CD4-positive, alpha-beta T cell (primary cell): Measurements from ENCODE around the gene GOLGA7B. TPM values are rescaled to one million over a fixed set of nuclear protein-coding genes. Genes with fewer than 3 reads are reported as not detected.

Experiments
- ATAC-seq: fragments of 200-7000 bp; cut with Tn5 transposase; one replicate; pipeline ENCODE4 v1.10.0; 2022; ENCODE audit warnings: mild to moderate bottlenecking; ENCODE audit not compliant: poor library complexity
- CTCF ChIA-PET: fragments of 350-600 bp; sonication (Branson Sonifier 250); formaldehyde crosslinking; loops from one replicate; lab custom pipeline; 2021; ENCODE audit warnings: antibody characterized with exemption, inconsistent platforms; lab: Charles Lee
- POLR2A ChIA-PET: fragments of 350-600 bp; sonication (Branson Sonifier 250); formaldehyde crosslinking; loops from one replicate; lab custom pipeline; 2021; ENCODE audit warnings: antibody characterized with exemption, inconsistent platforms; lab: Charles Lee
- DNase-seq, 14 experiments: peaks; one replicate each; pipeline ENCODE4 v3.0.0-alpha.2; 2013 to 2020; ENCODE audit warnings: mixed read lengths in 2 of 14
- H3K27ac ChIP-seq, 2 donors: one replicate each; pipeline versions ENCODE4 v1.5.1 to v1.7.0; 2013; ENCODE audit warnings: low read length in 2 of 2, low read depth in 1 of 2, mild to moderate bottlenecking in 1 of 2
- H3K27me3 ChIP-seq, 2 experiments: 1 replicate in 1 of 2; 2 replicates in 1 of 2; pipeline versions ENCODE4 v1.6.1 to v1.7.0; 2013; ENCODE audit warnings: low read length in 2 of 2, control low read depth in 1 of 2, mild to moderate bottlenecking in 1 of 2, moderate library complexity in 1 of 2; ENCODE audit not compliant: insufficient read depth in 2 of 2, control insufficient read depth in 1 of 2
- H3K36me3 ChIP-seq: one replicate; pipeline ENCODE4 v1.6.1; 2013; ENCODE audit warnings: low read length, control low read depth; ENCODE audit not compliant: insufficient read depth
- H3K4me1 ChIP-seq: one replicate; pipeline ENCODE4 v1.6.1; 2013; ENCODE audit warnings: low read length, control low read depth; ENCODE audit not compliant: insufficient read depth
- H3K4me3 ChIP-seq: one replicate; pipeline ENCODE4 v1.5.1; 2013; ENCODE audit warnings: mild to moderate bottlenecking, low read length, moderate library complexity
- H3K9me3 ChIP-seq, 2 experiments: 1 replicate in 1 of 2; 2 replicates in 1 of 2; pipeline versions ENCODE4 v1.6.1 to v1.7.0; 2013; ENCODE audit warnings: low read length in 2 of 2, mild to moderate bottlenecking in 2 of 2, control low read depth in 1 of 2, moderate library complexity in 1 of 2; ENCODE audit not compliant: control insufficient read depth in 1 of 2, insufficient read depth in 1 of 2
- H3K27ac Mint-ChIP-seq: one replicate; pipeline ENCODE4 v1.8.0; 2020; ENCODE audit warnings: mixed read lengths
- H3K27me3 Mint-ChIP-seq: one replicate; pipeline ENCODE4 v1.8.0; 2021; ENCODE audit warnings: mixed read lengths
- H3K36me3 Mint-ChIP-seq: one replicate; pipeline ENCODE4 v1.8.0; 2021; ENCODE audit warnings: low read depth, mixed read lengths
- H3K4me1 Mint-ChIP-seq: one replicate; pipeline ENCODE4 v1.8.0; 2021; ENCODE audit warnings: low read depth, mixed read lengths
- H3K4me3 Mint-ChIP-seq: one replicate; pipeline ENCODE4 v1.8.0; 2020; ENCODE audit warnings: mild to moderate bottlenecking, mixed read lengths
- H3K9me3 Mint-ChIP-seq: one replicate; pipeline ENCODE4 v1.8.0; 2020; ENCODE audit warnings: mixed read lengths
- CTCF ChIP-seq: fragments of 200-600 bp; IDR thresholded peaks from one replicate; pipeline ENCODE4 v1.8.0; 2022; ENCODE audit warnings: antibody characterized with exemption, mild to moderate bottlenecking
- intact Hi-C, 2 experiments: fragments of 100-400 bp; cut with DNase I in 1 of 2; cut with micrococcal nuclease in 1 of 2; formaldehyde crosslinking; loops; one replicate each; pipeline versions ENCODE4 v1.15.1 to v1.9.0; 2023 to 2025; cut with DNase I, micrococcal nuclease
- total RNA-seq, 174 experiments: library from RNA in 2 of 174; stranded (reverse) in 2 of 174; gene quantifications; one replicate each; pipeline ENCODE4 v1.2.3 and lab custom pipeline; 2021 to 2026

Gene GOLGA7B
- total RNA-seq, 2 experiments from 2014 or later: 4.5 to 6.1 TPM

GRCh38 chr10:97880109-97880508 lies 30.5 kb downstream of the GOLGA7B start:
- intact Hi-C loops: no loop called here
- Histone ChIP-seq H3K4me1 (no peaks in the 10 kb centered on the region), H3K4me3 (no peak overlapping the region), H3K27ac (no peak overlapping the region), H3K9me3 (no peaks in the 10 kb centered on the region), H3K36me3 (no peaks in the 10 kb centered on the region), H3K27me3 (peaks cover 0 to 4% of the 10 kb centered on the region in 2 experiments)
- Mint-ChIP-seq H3K27me3 (peaks cover 2% of the 10 kb centered on the region), H3K9me3 (no peaks in the 10 kb centered on the region), H3K4me3 (no peak overlapping the region), H3K27ac (no peak overlapping the region), H3K4me1 (no peaks in the 10 kb centered on the region), H3K36me3 (no peaks in the 10 kb centered on the region)
- CTCF ChIA-PET: no interaction called here
- ATAC-seq (no peak), DNase-seq (no peak)
- no peak for TF ChIP-seq CTCF
- POLR2A ChIA-PET: no interaction called here

- H3K27me3 ChIP-seq: no peaks in the 10 kb centered on the region
- H3K36me3 Mint-ChIP-seq: no peaks in the 10 kb centered on the region
- no peak overlapping the region for H3K27ac ChIP-seq
- no peaks in the 10 kb centered on the region for H3K27me3 Mint-ChIP-seq
- ATAC-seq (no peak), DNase-seq (peak in 1 of 14 experiments; percentile 20)
- H3K27ac Mint-ChIP-seq: no peak overlapping the region
- intact Hi-C loops: no loop called here
- no peaks in the 10 kb centered on the region for H3K4me1 Mint-ChIP-seq
- no peaks in the 10 kb centered on the region for H3K9me3 Mint-ChIP-seq
- no peaks in the 10 kb centered on the region for H3K36me3 ChIP-seq
- H3K4me1 ChIP-seq: no peaks in the 10 kb centered on the region
- CTCF ChIA-PET: no interaction called here
- H3K4me3 Mint-ChIP-seq: no peak overlapping the region
- POLR2A ChIA-PET: no interaction called here
- no peaks in the 10 kb centered on the region for H3K9me3 ChIP-seq
- no peak overlapping the region for H3K4me3 ChIP-seq
- no peak for TF ChIP-seq CTCF
These were observed 32.8 kb downstream of the GOLGA7B start for GRCh38 chr10:97882142-97883091.

GRCh38 chr10:97883092-97883485 lies 33.4 kb downstream of the GOLGA7B start:
- Histone ChIP-seq H3K36me3 (no peaks in the 10 kb centered on the region), H3K9me3 (no peaks in the 10 kb centered on the region), H3K4me1 (no peaks in the 10 kb centered on the region), H3K4me3 (no peak overlapping the region), H3K27ac (no peak overlapping the region), H3K27me3 (no peaks in the 10 kb centered on the region)
- Mint-ChIP-seq H3K27ac (no peak overlapping the region), H3K4me3 (no peak overlapping the region), H3K36me3 (no peaks in the 10 kb centered on the region), H3K4me1 (no peaks in the 10 kb centered on the region), H3K9me3 (no peaks in the 10 kb centered on the region), H3K27me3 (peaks cover 3% of the 10 kb centered on the region)
- ChIA-PET CTCF (no interaction called here), POLR2A (no interaction called here)
- no peak for TF ChIP-seq CTCF
- ATAC-seq: no peak
- intact Hi-C loops: no loop called here
- DNase-seq: no peak
